ENCODE results near the gene MRPS6. TPM values are rescaled to one million over a fixed set of nuclear protein-coding genes. Genes with fewer than 3 reads are reported as not detected.

Gene MRPS6
- total and polyA plus RNA-seq, 7 donors = 38.8 to 191 (median 80.0) TPM

- 81 to 91% (median 82%) methylated on average over 1 of the region's 1 CpG for WGBS, 3 donors
- ATAC-seq (no peak), DNase-seq (no peak)
- TF ChIP-seq, protein P1, sequence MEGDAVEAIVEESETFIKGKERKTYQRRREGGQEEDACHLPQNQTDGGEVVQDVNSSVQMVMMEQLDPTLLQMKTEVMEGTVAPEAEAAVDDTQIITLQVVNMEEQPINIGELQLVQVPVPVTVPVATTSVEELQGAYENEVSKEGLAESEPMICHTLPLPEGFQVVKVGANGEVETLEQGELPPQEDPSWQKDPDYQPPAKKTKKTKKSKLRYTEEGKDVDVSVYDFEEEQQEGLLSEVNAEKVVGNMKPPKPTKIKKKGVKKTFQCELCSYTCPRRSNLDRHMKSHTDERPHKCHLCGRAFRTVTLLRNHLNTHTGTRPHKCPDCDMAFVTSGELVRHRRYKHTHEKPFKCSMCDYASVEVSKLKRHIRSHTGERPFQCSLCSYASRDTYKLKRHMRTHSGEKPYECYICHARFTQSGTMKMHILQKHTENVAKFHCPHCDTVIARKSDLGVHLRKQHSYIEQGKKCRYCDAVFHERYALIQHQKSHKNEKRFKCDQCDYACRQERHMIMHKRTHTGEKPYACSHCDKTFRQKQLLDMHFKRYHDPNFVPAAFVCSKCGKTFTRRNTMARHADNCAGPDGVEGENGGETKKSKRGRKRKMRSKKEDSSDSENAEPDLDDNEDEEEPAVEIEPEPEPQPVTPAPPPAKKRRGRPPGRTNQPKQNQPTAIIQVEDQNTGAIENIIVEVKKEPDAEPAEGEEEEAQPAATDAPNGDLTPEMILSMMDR (IDR thresholded peaks at IDR 0.05) = no peak
- intact Hi-C loops (cut with DNase I) = no loop called here
- Histone ChIP-seq H3K27me3 (ENCODE audit: insufficient read depth in 3 of 3, low read length in 2 of 3) (no peaks in the 10 kb centered on the region), H3K4me3 (no peak overlapping the region), H3K27ac (no peak overlapping the region), H3K9me3 (no peaks in the 10 kb centered on the region), H3K36me3 (ENCODE audit: insufficient read depth in 1 of 2, low read depth in 1 of 2) (no peaks in the 10 kb centered on the region), H3K4me1 (peaks cover 25% of the 10 kb centered on the region)
Measured at GRCh38 chr21:34107606-34108005, 34.2 kb downstream of the MRPS6 start.

DNA sequence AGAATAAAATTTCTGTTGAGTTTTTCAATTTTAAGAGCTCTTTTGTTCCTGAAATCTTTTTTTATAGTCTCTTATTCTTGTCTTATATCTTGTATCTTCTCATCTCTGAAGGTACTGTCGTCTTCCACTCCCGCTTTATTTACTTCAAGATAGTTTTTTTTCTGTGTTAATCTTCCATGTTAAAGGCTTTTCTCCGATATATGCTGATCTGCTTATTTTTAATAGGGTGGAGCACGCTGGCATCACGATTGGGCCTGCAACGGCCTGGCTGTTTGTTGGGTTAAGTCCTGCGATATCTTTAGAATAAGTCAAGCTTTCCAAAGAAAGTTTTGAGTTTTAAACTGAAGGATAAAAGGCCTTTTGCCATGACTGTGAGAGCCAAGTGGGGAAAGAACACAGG lies 35.7 kb downstream of the MRPS6 start:
- H3K9me3 ChIP-seq = no peaks in the 10 kb centered on the region
- H3K27ac ChIP-seq = no peak overlapping the region
- DNase-seq (no peak), ATAC-seq (no peak)
- no peaks in the 10 kb centered on the region for H3K27me3 ChIP-seq (ENCODE audit: insufficient read depth in 3 of 3, low read length in 2 of 3)
- H3K36me3 ChIP-seq (ENCODE audit: insufficient read depth in 1 of 2, low read depth in 1 of 2) = no peaks in the 10 kb centered on the region
- H3K4me1 ChIP-seq = peaks cover 25% of the 10 kb centered on the region
- no peak overlapping the region for H3K4me3 ChIP-seq
- WGBS, 3 donors = 82 to 93% (median 88%) methylated on average over 7 of the region's 7 CpGs
- TF ChIP-seq, protein P1 (IDR thresholded peaks at IDR 0.05) = no peak
- intact Hi-C loops (cut with DNase I) = no loop called here

DNA sequence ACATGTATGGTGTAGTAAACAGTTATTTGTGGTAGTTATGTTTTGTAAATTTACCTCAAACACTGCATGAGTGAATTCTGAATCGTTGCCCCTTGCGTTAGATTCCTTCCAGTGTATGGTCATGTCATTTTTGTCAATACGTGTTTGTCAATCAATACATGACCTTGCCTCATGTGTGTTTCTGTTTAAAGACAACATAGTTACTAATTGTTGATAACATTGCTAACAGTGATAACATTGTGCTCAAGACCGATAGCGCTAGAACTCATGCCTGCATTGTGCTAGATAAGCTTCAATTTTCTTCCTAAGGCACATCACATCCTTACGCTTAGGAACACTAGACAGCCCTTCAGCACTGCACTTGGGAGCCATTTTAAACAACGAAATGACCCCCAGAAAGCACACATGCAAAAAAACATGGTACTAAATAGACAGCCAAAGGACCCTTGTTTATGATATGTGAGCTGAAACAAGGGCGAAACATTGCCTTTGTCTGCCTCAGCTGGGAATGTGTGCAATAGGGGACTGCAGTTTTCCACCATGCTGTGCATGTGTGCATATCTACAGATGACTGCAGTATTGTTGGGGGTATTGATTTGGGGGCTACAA lies 37.3 kb downstream of the MRPS6 start:
- 95 to 100% (median 97%) methylated on average over 8 of the region's 8 CpGs for WGBS, 3 donors
- H3K36me3 ChIP-seq (ENCODE audit: insufficient read depth in 1 of 2, low read depth in 1 of 2) = no peaks in the 10 kb centered on the region
- TF ChIP-seq, protein P1 (IDR thresholded peaks at IDR 0.05) = no peak
- intact Hi-C loops (cut with DNase I) = no loop called here
- no peaks in the 10 kb centered on the region for H3K9me3 ChIP-seq
- no peak for DNase-seq
- no peak overlapping the region for H3K27ac ChIP-seq
- no peak for ATAC-seq
- peaks cover 25% of the 10 kb centered on the region for H3K4me1 ChIP-seq
- H3K4me3 ChIP-seq = no peak overlapping the region
- H3K27me3 ChIP-seq (ENCODE audit: insufficient read depth in 3 of 3, low read length in 2 of 3) = no peaks in the 10 kb centered on the region

GRCh38 chr21:34112316-34113033 lies 39.1 kb downstream of the MRPS6 start:
- Histone ChIP-seq H3K27ac (no peak overlapping the region), H3K36me3 (ENCODE audit: insufficient read depth in 1 of 2, low read depth in 1 of 2) (no peaks in the 10 kb centered on the region), H3K4me3 (no peak overlapping the region), H3K9me3 (no peaks in the 10 kb centered on the region), H3K4me1 (peaks cover 19% of the 10 kb centered on the region), H3K27me3 (ENCODE audit: insufficient read depth in 3 of 3, low read length in 2 of 3) (no peaks in the 10 kb centered on the region)
- intact Hi-C loops (cut with DNase I) = no loop called here
- TF ChIP-seq, protein P1 (IDR thresholded peaks at IDR 0.05) = no peak
- ATAC-seq (no peak), DNase-seq (no peak)
- 93 to 96% (median 96%) methylated on average over 6 of the region's 6 CpGs for WGBS, 3 donors
